DND-41 (cell line): ENCODE measurements around the gene FAM13A.

Experiments
- EZH2 ChIP-seq: IDR thresholded peaks from 3 replicates; pipeline ENCODE4 v1.6.1; 2012; ENCODE audit warnings: borderline replicate concordance, low read depth, mild to moderate bottlenecking, moderate library complexity, low read length, inconsistent platforms; ENCODE audit not compliant: severe bottlenecking
- TF ChIP-seq, protein P1 (sequence below): IDR thresholded peaks from 2 replicates; pipeline ENCODE4 v1.5.1; 2012; ENCODE audit warnings: borderline replicate concordance, low read length, moderate library complexity, mild to moderate bottlenecking; ENCODE audit not compliant: poor library complexity, severe bottlenecking; ENCODE audit errors: extremely low read depth

- TF ChIP-seq, protein P1, sequence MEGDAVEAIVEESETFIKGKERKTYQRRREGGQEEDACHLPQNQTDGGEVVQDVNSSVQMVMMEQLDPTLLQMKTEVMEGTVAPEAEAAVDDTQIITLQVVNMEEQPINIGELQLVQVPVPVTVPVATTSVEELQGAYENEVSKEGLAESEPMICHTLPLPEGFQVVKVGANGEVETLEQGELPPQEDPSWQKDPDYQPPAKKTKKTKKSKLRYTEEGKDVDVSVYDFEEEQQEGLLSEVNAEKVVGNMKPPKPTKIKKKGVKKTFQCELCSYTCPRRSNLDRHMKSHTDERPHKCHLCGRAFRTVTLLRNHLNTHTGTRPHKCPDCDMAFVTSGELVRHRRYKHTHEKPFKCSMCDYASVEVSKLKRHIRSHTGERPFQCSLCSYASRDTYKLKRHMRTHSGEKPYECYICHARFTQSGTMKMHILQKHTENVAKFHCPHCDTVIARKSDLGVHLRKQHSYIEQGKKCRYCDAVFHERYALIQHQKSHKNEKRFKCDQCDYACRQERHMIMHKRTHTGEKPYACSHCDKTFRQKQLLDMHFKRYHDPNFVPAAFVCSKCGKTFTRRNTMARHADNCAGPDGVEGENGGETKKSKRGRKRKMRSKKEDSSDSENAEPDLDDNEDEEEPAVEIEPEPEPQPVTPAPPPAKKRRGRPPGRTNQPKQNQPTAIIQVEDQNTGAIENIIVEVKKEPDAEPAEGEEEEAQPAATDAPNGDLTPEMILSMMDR, result no peak
- no peak for TF ChIP-seq EZH2
Observed at GRCh38 chr4:88728146-88728545, 328.8 kb downstream of the FAM13A start.
